Measurements from ENCODE around the gene IRF4.

The IRF4 gene

DNA sequence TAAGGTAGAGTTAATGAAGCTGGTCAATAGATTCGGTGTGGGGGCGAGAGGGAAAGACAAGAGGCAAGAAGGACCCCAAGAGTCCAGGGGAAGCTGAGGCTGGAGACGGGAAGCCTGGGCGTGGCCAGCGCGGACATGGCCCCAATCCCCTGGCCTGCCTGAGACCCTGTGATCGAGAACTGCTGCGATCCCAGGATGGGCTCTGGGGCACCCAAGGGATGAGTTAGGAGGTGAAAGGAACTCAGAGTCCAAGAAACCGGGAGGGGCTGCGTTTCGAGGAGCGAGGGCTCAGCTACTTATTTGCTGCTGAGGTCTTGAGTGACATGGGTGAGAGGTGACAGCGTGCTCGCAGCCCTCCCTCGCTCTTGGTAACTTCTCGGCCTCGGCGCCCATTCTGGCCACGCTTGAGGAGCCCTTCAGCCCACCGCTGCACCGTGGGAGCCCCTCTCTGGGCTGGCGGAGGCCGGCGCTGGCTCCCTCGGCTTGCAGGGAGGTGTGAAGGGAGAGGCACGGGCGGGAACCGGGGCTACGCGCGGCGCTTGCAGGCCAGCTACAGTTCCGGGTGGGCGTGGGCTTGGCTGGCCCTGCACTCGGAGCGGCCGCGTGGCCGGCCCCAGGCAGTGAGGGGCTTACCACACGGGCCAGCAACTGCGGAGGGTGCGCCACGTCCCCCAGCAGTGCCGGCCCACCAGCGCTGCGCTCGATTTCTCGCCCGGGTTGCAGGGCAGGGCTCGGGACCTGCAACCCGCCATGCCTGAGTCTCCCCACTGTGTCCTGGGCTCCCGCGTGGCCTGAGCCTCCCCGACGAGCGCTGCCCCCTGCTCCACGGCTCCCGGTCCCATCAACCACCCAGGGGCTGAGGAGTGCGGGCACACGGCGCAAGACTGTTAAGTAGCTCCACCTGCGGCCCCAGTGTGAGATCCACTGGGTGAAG lies 58.2 kb downstream of the IRF4 start (continued):
- TF ChIP-seq ZNF785 (tag by site-specific recombination; IDR thresholded peaks at IDR 0.05) (no peak), ZNF266 (tag by site-specific recombination; IDR thresholded peaks at IDR 0.05; ENCODE audit: low read depth) (no peak), SP7 (tag by site-specific recombination; IDR thresholded peaks at IDR 0.05) (no peak)
- TF ChIP-seq, protein P1, sequence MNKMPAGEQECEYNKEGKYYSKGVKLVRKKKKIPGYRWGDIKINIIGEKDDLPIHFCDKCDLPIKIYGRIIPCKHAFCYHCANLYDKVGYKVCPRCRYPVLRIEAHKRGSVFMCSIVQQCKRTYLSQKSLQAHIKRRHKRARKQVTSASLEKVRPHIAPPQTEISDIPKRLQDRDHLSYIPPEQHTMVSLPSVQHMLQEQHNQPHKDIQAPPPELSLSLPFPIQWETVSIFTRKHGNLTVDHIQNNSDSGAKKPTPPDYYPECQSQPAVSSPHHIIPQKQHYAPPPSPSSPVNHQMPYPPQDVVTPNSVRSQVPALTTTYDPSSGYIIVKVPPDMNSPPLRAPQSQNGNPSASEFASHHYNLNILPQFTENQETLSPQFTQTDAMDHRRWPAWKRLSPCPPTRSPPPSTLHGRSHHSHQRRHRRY (tag by site-specific recombination; IDR thresholded peaks at IDR 0.05): no peak

DNA sequence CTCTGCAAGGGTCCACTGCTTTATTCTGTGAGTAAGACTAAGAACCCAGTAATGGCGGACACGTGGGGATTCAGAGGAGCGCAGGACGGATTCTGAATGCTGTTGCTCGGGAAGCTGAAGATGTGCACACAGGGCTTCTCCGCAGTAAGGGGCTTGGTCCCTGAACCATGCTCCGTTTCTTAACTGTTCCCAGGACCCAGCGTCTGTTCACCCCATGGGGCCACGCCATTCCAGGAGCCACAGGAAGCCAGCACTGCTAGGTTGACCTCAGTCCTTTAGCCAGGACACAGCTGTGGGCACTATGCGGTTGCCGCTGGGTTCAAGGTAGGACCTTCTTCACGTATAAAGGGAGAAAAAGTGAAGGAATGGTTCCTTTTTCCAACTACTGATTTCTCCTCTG lies 59.8 kb downstream of the IRF4 start:
- ChIA-PET POLR2A (no interaction called here), CTCF (interaction anchor here (0.6 kb wide), 2 partner anchors 10 to 33 kb away, joined by 4 read pairs; no protein-coding TSS in a partner anchor)
- Histone ChIP-seq H3K9me3 (ENCODE audit: control insufficient read depth, insufficient read depth, low read depth, low read length) (no peaks in the 10 kb centered on the region), H3K4me3 (ENCODE audit: low read depth, low read length) (no peak overlapping the region), H3K36me3 (ENCODE audit: control insufficient read depth in 2 of 2, insufficient read depth in 1 of 2, low read length in 2 of 2) (no peaks in the 10 kb centered on the region), H3K4me1 (ENCODE audit: control insufficient read depth, insufficient read depth, low read length) (no peaks in the 10 kb centered on the region), H3K27ac (ENCODE audit: extremely low read depth, low read depth, low read length) (no peak overlapping the region)
- no peak for TF ChIP-seq ZSCAN16 (tag by site-specific recombination; IDR thresholded peaks at IDR 0.05)
- no peak for TF ChIP-seq ZNF664 (tag by site-specific recombination; IDR thresholded peaks at IDR 0.05)
- TF ChIP-seq BCL11B (tag by site-specific recombination; IDR thresholded peaks at IDR 0.05; ENCODE audit: low read depth): no peak
- TF ChIP-seq, protein P2, sequence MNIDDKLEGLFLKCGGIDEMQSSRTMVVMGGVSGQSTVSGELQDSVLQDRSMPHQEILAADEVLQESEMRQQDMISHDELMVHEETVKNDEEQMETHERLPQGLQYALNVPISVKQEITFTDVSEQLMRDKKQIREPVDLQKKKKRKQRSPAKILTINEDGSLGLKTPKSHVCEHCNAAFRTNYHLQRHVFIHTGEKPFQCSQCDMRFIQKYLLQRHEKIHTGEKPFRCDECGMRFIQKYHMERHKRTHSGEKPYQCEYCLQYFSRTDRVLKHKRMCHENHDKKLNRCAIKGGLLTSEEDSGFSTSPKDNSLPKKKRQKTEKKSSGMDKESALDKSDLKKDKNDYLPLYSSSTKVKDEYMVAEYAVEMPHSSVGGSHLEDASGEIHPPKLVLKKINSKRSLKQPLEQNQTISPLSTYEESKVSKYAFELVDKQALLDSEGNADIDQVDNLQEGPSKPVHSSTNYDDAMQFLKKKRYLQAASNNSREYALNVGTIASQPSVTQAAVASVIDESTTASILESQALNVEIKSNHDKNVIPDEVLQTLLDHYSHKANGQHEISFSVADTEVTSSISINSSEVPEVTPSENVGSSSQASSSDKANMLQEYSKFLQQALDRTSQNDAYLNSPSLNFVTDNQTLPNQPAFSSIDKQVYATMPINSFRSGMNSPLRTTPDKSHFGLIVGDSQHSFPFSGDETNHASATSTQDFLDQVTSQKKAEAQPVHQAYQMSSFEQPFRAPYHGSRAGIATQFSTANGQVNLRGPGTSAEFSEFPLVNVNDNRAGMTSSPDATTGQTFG (tag by site-specific recombination; IDR thresholded peaks at IDR 0.05; ENCODE audit: borderline replicate concordance): no peak
- no peak for TF ChIP-seq KLF8 (tag by site-specific recombination; IDR thresholded peaks at IDR 0.05)
- TF ChIP-seq, protein P3, sequence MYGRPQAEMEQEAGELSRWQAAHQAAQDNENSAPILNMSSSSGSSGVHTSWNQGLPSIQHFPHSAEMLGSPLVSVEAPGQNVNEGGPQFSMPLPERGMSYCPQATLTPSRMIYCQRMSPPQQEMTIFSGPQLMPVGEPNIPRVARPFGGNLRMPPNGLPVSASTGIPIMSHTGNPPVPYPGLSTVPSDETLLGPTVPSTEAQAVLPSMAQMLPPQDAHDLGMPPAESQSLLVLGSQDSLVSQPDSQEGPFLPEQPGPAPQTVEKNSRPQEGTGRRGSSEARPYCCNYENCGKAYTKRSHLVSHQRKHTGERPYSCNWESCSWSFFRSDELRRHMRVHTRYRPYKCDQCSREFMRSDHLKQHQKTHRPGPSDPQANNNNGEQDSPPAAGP (tag by site-specific recombination; IDR thresholded peaks at IDR 0.05): no peak
- TF ChIP-seq FEZF1 (tag by site-specific recombination; IDR thresholded peaks at IDR 0.05): no peak
- TF ChIP-seq ZNF555 (tag by site-specific recombination; conservative IDR thresholded peaks at IDR 0.05): no peak

DNA sequence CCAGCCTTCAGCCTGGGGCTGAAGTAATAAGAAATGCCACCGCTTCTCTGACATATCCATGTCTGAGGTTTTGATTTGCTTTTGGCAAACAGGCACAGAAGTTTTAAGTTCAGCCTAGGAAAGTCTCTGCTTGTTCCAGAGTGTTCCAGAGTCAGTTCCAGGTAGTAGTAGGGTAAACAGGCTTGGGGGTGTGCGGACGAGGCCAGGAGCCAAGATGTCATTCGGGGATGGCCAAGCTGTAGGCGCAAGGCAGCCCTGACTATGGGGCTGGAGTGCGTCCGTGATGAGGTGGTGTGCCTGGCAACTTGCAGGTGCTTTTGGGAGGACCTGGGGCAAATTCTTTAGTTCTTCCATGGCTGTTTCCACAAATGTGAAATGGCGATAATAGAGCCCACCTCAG lies 60.3 kb downstream of the IRF4 start:
- TF ChIP-seq ZNF146 (tag by site-specific recombination; IDR thresholded peaks at IDR 0.05): no peak
- ChIA-PET POLR2A (no interaction called here), CTCF (interaction anchor here (0.5 to 0.6 kb wide), 3 partner anchors 11 to 203 kb away, joined by 3 to 4 read pairs (median 4); no protein-coding TSS in a partner anchor)
- Histone ChIP-seq H3K4me1 (ENCODE audit: control insufficient read depth, insufficient read depth, low read length) (no peaks in the 10 kb centered on the region), H3K4me3 (ENCODE audit: low read depth, low read length) (no peak overlapping the region), H3K36me3 (ENCODE audit: control insufficient read depth in 2 of 2, insufficient read depth in 1 of 2, low read length in 2 of 2) (no peaks in the 10 kb centered on the region), H3K9me3 (ENCODE audit: control insufficient read depth, insufficient read depth, low read depth, low read length) (no peaks in the 10 kb centered on the region), H3K27ac (ENCODE audit: extremely low read depth, low read depth, low read length) (no peak overlapping the region)
